ENCODE data around the gene VPREB3. TPM values are rescaled to one million over a fixed set of nuclear protein-coding genes. Genes with fewer than 3 reads are reported as not detected.

Gene VPREB3
- polyA plus RNA-seq, 1 of the 3 experiments (the other 2 are of a cell fraction), result not detected

DNA sequence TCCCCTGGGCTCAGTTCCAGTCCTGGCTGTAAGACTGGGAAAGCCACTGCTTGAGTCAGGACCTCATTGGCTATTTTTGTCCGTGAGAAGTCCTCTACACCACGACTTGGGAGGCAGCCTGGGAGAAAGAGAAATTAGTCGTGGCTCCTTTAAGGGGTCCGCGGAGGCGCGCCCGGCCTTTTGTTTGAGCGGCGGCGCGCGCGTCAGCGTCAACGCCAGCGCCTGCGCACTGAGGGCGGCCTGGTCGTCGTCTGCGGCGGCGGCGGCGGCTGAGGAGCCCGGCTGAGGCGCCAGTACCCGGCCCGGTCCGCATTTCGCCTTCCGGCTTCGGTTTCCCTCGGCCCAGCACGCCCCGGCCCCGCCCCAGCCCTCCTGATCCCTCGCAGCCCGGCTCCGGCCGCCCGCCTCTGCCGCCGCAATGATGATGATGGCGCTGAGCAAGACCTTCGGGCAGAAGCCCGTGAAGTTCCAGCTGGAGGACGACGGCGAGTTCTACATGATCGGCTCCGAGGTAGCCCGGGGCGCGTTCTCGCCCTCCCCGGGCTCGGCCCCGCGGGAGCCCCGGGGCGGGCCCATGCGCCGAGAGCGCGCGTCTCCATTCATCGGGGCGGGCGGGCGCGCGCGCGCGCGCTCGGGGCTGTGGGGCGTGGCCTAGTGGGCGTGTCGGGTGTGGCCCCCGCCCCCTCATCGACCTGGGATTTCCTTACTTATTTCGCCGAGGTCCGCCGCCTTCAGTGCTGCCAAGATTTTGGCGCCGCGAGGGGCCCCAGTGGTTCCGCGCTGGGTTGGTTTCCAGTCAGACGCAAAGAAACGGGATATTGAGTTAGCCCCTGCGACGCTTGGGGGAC lies 32.8 kb upstream of the VPREB3 start, which contains the start of gene SMARCB1 (continued):
- TF ChIP-seq SMC3 (IDR thresholded peaks at IDR 0.05; ENCODE audit: low read depth, low read length) (no peak; the same call in 1 of the 2 replicates), FOXJ3 (CRISPR knock-in tag; IDR thresholded peaks at IDR 0.05) (no peak), EP300 (IDR thresholded peaks at IDR 0.05; ENCODE audit: borderline replicate concordance in 1 of 2, low read depth in 1 of 2, low read length in 1 of 2) (no peak; a peak in 1 of 4 replicates), NFIC (IDR thresholded peaks at IDR 0.05; ENCODE audit: borderline replicate concordance) (no peak; the same call in 1 of the 2 replicates), CHD2 (IDR thresholded peaks at IDR 0.05; ENCODE audit: low read length, partially characterized antibody) (no peak), NRF1 (IDR thresholded peaks at IDR 0.05; ENCODE audit: low read depth, low read length) (peak; percentile 89), YY1 (IDR thresholded peaks at IDR 0.05; ENCODE audit: low read depth) (no peak; the same call in 1 of the 2 replicates), ELF1 (IDR thresholded peaks at IDR 0.05) (no peak), GATA2 (CRISPR knock-in tag; IDR thresholded peaks at IDR 0.05) (no peak), FOSL2 (IDR thresholded peaks at IDR 0.05; ENCODE audit: borderline replicate concordance, low read depth) (no peak)
- TF ChIP-seq, protein P1, sequence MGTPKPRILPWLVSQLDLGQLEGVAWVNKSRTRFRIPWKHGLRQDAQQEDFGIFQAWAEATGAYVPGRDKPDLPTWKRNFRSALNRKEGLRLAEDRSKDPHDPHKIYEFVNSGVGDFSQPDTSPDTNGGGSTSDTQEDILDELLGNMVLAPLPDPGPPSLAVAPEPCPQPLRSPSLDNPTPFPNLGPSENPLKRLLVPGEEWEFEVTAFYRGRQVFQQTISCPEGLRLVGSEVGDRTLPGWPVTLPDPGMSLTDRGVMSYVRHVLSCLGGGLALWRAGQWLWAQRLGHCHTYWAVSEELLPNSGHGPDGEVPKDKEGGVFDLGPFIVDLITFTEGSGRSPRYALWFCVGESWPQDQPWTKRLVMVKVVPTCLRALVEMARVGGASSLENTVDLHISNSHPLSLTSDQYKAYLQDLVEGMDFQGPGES (IDR thresholded peaks at IDR 0.05; ENCODE audit: low read depth, low read length), result no peak

DNA sequence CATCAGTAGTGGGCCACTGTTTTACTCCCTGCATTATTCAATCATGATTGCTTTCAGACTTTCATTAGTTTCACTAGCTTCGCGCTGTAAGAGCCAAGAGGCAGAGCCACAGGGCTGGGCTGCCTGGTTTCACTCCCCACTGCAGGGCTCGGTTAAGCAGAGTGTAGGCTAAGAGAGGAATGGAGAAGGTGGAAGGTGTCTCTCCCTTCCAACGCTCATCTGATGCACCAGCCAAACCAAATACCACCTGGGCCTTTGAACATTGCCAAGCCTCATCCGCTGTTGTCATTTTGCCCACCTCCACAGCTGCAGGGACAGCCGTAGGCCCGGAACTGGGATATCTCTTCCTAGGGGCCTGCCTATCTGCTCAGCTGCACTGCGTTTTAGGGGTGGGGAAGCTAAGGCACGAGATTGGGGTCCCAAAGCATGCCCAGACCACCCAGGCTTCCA lies 32.1 kb upstream of the VPREB3 start:
- Histone ChIP-seq H3K36me3 (replicated peaks in 1 of 2; ENCODE audit: control insufficient read depth in 1 of 2, insufficient read depth in 2 of 2, low read length in 1 of 2) (no peaks in the 10 kb centered on the region), H3K79me2 (ENCODE audit: insufficient read depth) (peaks cover 40% of the 10 kb centered on the region), H3K9me3 (no peaks in the 10 kb centered on the region), H3K27ac (ENCODE audit: low read depth in 2 of 2, low read length in 1 of 2) (peak overlapping the region; percentile 97 to 98), H3K4me3 (ENCODE audit: low read depth in 2 of 2, low read length in 1 of 2) (peak overlapping the region; percentile 84 to 92), H3K4me2 (peak overlapping the region; percentile 96), H2AFZ (ENCODE audit: low read depth) (0 out of 2 replicates have a peak overlapping the region, but pooled peaks have one; percentile 5), H3F3A (replicated peaks; ENCODE audit: insufficient read depth) (peaks cover 4% of the 10 kb centered on the region), H3K9ac (peak overlapping the region; percentile 99), H3K9me2 (no peaks in the 10 kb centered on the region), H3K4me1 (ENCODE audit: control insufficient read depth in 1 of 2, insufficient read depth in 2 of 2, low read depth in 1 of 2, low read length in 1 of 2) (peaks cover 0 to 40% of the 10 kb centered on the region in 2 experiments; a peak in 2 of 4 replicates), H3K27me3 (ENCODE audit: insufficient read depth) (no peaks in the 10 kb centered on the region), H4K20me1 (ENCODE audit: insufficient read depth) (peaks cover 39% of the 10 kb centered on the region)
- POLR2A ChIA-PET, result interaction anchor here (1.0 to 1.3 kb wide), 3 partner anchors 12 to 63 kb away, joined by 3 to 4 read pairs (median 4); partner anchors contain the start of gene CHCHD10
- DNase-seq, result peak; percentile 27
- TF ChIP-seq, protein P2, sequence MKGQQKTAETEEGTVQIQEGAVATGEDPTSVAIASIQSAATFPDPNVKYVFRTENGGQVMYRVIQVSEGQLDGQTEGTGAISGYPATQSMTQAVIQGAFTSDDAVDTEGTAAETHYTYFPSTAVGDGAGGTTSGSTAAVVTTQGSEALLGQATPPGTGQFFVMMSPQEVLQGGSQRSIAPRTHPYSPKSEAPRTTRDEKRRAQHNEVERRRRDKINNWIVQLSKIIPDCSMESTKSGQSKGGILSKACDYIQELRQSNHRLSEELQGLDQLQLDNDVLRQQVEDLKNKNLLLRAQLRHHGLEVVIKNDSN (IDR thresholded peaks at IDR 0.05; ENCODE audit: borderline replicate concordance, low read depth), result no peak
- TF ChIP-seq EP300 (IDR thresholded peaks at IDR 0.05; ENCODE audit: borderline replicate concordance in 1 of 2, low read depth in 1 of 2, low read length in 1 of 2) (no peak), TAF1 (IDR thresholded peaks at IDR 0.05; ENCODE audit: borderline replicate concordance, low read depth, low read length) (no peak), YY1 (IDR thresholded peaks at IDR 0.05; ENCODE audit: low read depth) (no peak), RFX5 (IDR thresholded peaks at IDR 0.05; ENCODE audit: low read length) (no peak), SMC3 (IDR thresholded peaks at IDR 0.05; ENCODE audit: low read depth, low read length) (no peak)
- TF ChIP-seq, protein P1 (IDR thresholded peaks at IDR 0.05; ENCODE audit: low read depth, low read length), result no peak
- CTCF ChIA-PET, result interaction anchor here (0.7 to 1.3 kb wide), 3 partner anchors 9 to 618 kb away, joined by 3 read pairs; no protein-coding TSS in a partner anchor
- WGBS (ENCODE audit: low lambda C conversion rate), result 74% methylated on average over 9 of the region's 9 CpGs
